Heart right ventricle (tissue), 16 donors: ENCODE measurements around the gene PEX14. TPM values are rescaled to one million over a fixed set of nuclear protein-coding genes. Genes with fewer than 3 reads are reported as not detected.

Experiments
- ATAC-seq, 8 donors: fragments of 200-7000 bp; cut with Tn5 transposase; one replicate each; pipeline ENCODE4 v1.9.1; 2020; ENCODE audit warnings: mild to moderate bottlenecking in 8 of 8, moderate library complexity in 8 of 8, moderate number of reproducible peaks in 1 of 8
- DNase-seq, 2 donors: peaks; one replicate each; pipeline ENCODE4 v3.0.0-alpha.2; 2020
- H3K27ac ChIP-seq, 10 donors: fragments of 200-600 bp; sonication (generic) in 2 of 10; one replicate each; pipeline versions ENCODE4 v1.5.0 to v1.8.0; 2020 to 2022; ENCODE audit warnings: mild to moderate bottlenecking in 3 of 10
- H3K27me3 ChIP-seq, 7 donors: fragments of 200-600 bp; one replicate each; pipeline ENCODE4 v1.8.0; 2021 to 2022; ENCODE audit warnings: mild to moderate bottlenecking in 2 of 7
- H3K36me3 ChIP-seq, 9 donors: fragments of 200-600 bp; sonication (generic) in 1 of 9; one replicate each; pipeline versions ENCODE4 v1.5.0 to v1.8.0; 2020 to 2022; ENCODE audit warnings: mild to moderate bottlenecking in 2 of 9
- H3K4me1 ChIP-seq, 9 donors: fragments of 200-600 bp; sonication (generic) in 1 of 9; one replicate each; pipeline versions ENCODE4 v1.5.0 to v1.8.0; 2020 to 2022; ENCODE audit warnings: mild to moderate bottlenecking in 4 of 9
- H3K4me3 ChIP-seq, 10 donors: fragments of 200-600 bp; sonication (generic) in 2 of 10; one replicate each; pipeline versions ENCODE4 v1.5.0 to v1.8.0; 2020 to 2022; ENCODE audit warnings: mild to moderate bottlenecking in 7 of 10, moderate library complexity in 2 of 10
- H3K9me3 ChIP-seq, 11 donors: fragments of 200-600 bp in 10 of 11; sonication (generic) in 2 of 11; one replicate each; pipeline versions ENCODE4 v1.5.0 to v1.8.0; 2013 to 2022; ENCODE audit warnings: mild to moderate bottlenecking in 2 of 11, control low read depth in 1 of 11, moderate library complexity in 1 of 11
- WGBS, 2 donors: extraction: QIAGEN DNeasy Blood & Tissue Kit; methylation state at CpG; one replicate each; pipeline ENCODE4 v1.1.7; 2013; ENCODE audit warnings: inconsistent platforms in 1 of 2; 5-methylcytosine and 5-hydroxymethylcytosine counted together
- intact Hi-C, 10 donors: fragments of 100-400 bp; cut with DNase I; formaldehyde crosslinking; loops; one replicate each; pipeline versions ENCODE4 v1.11.1 to v1.14.2; 2022
- polyA plus RNA-seq, 2 donors: library from polyadenylated mRNA; stranded (reverse); fragments of 200-250 nt; gene quantifications; one replicate each; pipeline ENCODE4 v1.2.3, GENCODE V29; 2013
- total RNA-seq, 10 donors: library from RNA; stranded (reverse); fragmentation: NEBNext Ultra II Directional in 3 of 10; extraction: Animal tissue kit (Norgen Biotek cat#: 25700) in 3 of 10; gene quantifications; one replicate each; pipeline versions ENCODE4 v1.2.1 to v1.2.4, GENCODE V29; 2021 to 2023
- TF ChIP-seq, protein P1 (sequence below), 9 donors: fragments of 200-600 bp; sonication (generic) in 2 of 9; IDR thresholded peaks; one replicate each; pipeline versions ENCODE4 v1.5.0 to v1.8.0; 2021 to 2022; ENCODE audit warnings: antibody characterized with exemption in 9 of 9, mild to moderate bottlenecking in 5 of 9, moderate library complexity in 1 of 9
- donor health status: Arrhythmogenic right ventricular cardiomyopathy.
- donor health status: ischemic (EF 13 %, LVEDD 7.1; RV severe dilation, severe dysfunction).
- donor health status: healthy with polysubstance abuse.
- donor health status: DM: no; HTN: yes; CAD: no.
- donor health status: DM: no; HTN: no; CAD: no.
- donor health status: ischemic (EF 25% LVEDD 6.9; RV normal size, moderate dysfunction).
- donor health status: ischemic (EF 25% LVEDD 5.7; RV mildly dilated, moderate dysfunction).
- donor health status: healthy.
- donor health status: DM: yes; HTN: yes; CAD: no.
- donor health status: Ischemic cardiomyopathy.
- donor health status: ischemic (EF 35%, LVEDD 5.7; RV mildly dilated, moderate dysfunction).
- donor health status: nonischemic (EF 11% LVEDD 7.7; RV severe dilation, severe dysfunction).
- donor health status: DM: yes; HTN: yes; CAD: no.
- donor health status: PGD.
- donor health status: ischemic (EF 29% LVEDD 5.4; RV normal size, mild dysfunction).
- donor health status: nonischemic (EF 23%, LVEDD 6.1; RV moderate dilation, normal function).

PEX14 gene
- total and polyA plus RNA-seq, 12 donors, result 17.1 to 31.9 (median 21.1) TPM

DNA sequence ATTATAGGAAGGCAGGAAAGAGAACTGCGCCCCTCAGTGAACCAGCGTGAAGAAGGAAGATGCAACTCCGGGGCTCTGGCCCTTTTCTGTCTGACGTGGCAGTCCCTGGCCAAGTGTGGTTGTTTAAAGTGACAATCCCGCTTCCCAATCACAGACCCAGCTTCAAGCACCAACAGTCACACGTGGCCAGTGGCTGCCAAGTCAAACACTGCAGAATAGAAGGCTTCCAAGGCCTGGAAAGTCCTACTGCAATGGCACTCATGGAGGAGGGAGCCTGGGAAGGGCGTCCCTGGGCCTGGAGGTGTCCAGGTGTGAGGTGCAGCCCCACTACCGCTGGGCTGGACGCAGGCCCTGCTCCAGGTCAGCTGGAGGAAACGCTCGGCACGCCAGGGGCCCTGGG, 177.9 kb downstream of the PEX14 start:
- DNase-seq (no peak), ATAC-seq (no peak)
- WGBS, 2 donors, result 61 to 67% methylated on average over 12 of the region's 12 CpGs
- Histone ChIP-seq H3K9me3 (no peaks in the 10 kb centered on the region), H3K4me3 (no peak overlapping the region), H3K36me3 (peaks cover 0 to 92% (median 9%) of the 10 kb centered on the region in 9 donors), H3K4me1 (peaks cover 0 to 10% (median 0%) of the 10 kb centered on the region in 9 donors), H3K27ac (no peak overlapping the region), H3K27me3 (no peaks in the 10 kb centered on the region)
- intact Hi-C loops, result loop anchor here in 2 of 10 donors (1.0 to 10.0 kb wide), 2 partner anchors 48 to 212 kb away; no protein-coding TSS in a partner anchor
- TF ChIP-seq, protein P1, sequence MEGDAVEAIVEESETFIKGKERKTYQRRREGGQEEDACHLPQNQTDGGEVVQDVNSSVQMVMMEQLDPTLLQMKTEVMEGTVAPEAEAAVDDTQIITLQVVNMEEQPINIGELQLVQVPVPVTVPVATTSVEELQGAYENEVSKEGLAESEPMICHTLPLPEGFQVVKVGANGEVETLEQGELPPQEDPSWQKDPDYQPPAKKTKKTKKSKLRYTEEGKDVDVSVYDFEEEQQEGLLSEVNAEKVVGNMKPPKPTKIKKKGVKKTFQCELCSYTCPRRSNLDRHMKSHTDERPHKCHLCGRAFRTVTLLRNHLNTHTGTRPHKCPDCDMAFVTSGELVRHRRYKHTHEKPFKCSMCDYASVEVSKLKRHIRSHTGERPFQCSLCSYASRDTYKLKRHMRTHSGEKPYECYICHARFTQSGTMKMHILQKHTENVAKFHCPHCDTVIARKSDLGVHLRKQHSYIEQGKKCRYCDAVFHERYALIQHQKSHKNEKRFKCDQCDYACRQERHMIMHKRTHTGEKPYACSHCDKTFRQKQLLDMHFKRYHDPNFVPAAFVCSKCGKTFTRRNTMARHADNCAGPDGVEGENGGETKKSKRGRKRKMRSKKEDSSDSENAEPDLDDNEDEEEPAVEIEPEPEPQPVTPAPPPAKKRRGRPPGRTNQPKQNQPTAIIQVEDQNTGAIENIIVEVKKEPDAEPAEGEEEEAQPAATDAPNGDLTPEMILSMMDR (IDR thresholded peaks at IDR 0.05), result no peak

GRCh38 chr1:10653370-10654125, 178.8 kb downstream of the PEX14 start:
- ATAC-seq, result peak in 2 of 8 donors; percentile 23 to 33
- H3K4me1 ChIP-seq, result peaks cover 0 to 10% (median 0%) of the 10 kb centered on the region in 9 donors
- TF ChIP-seq, protein P1 (IDR thresholded peaks at IDR 0.05), result no peak
- H3K9me3 ChIP-seq, result no peaks in the 10 kb centered on the region
- DNase-seq, result no peak
- H3K4me3 ChIP-seq, result no peak overlapping the region
- intact Hi-C loops, result loop anchor here in 2 of 10 donors (1.0 to 10.0 kb wide), 2 partner anchors 47 to 211 kb away; no protein-coding TSS in a partner anchor
- WGBS, 2 donors, result 84 to 85% methylated on average over 41 of the region's 41 CpGs
- H3K36me3 ChIP-seq, result peaks cover 0 to 90% (median 11%) of the 10 kb centered on the region in 9 donors
- H3K27me3 ChIP-seq, result no peaks in the 10 kb centered on the region
- H3K27ac ChIP-seq, result peak overlapping the region in 1 of 10 donors; percentile 19

GRCh38 chr1:10655002-10655401, 180.3 kb downstream of the PEX14 start:
- no peaks in the 10 kb centered on the region for H3K27me3 ChIP-seq
- DNase-seq (no peak), ATAC-seq (no peak)
- 65 to 76% methylated on average over 10 of the region's 10 CpGs for WGBS, 2 donors
- no peak overlapping the region for H3K4me3 ChIP-seq
- H3K9me3 ChIP-seq, result no peaks in the 10 kb centered on the region
- peaks cover 0 to 10% (median 0%) of the 10 kb centered on the region in 9 donors for H3K4me1 ChIP-seq
- intact Hi-C loops, result loop anchor here in 1 of 10 donors (10.0 kb wide), 1 partner anchor 210 kb away; no protein-coding TSS in a partner anchor
- peaks cover 0 to 92% (median 20%) of the 10 kb centered on the region in 9 donors for H3K36me3 ChIP-seq
- TF ChIP-seq, protein P1 (IDR thresholded peaks at IDR 0.05), result no peak
- no peak overlapping the region for H3K27ac ChIP-seq

GRCh38 chr1:10656431-10656830, 181.7 kb downstream of the PEX14 start:
- no peak for DNase-seq
- intact Hi-C loops, result loop anchor here in 1 of 10 donors (10.0 kb wide), 1 partner anchor 208 kb away; no protein-coding TSS in a partner anchor
- H3K27ac ChIP-seq, result no peak overlapping the region
- TF ChIP-seq, protein P1 (IDR thresholded peaks at IDR 0.05), result no peak
- no peak for ATAC-seq
- no peaks in the 10 kb centered on the region for H3K27me3 ChIP-seq
- peaks cover 0 to 10% (median 0%) of the 10 kb centered on the region in 9 donors for H3K4me1 ChIP-seq
- H3K36me3 ChIP-seq, result peaks cover 0 to 83% (median 16%) of the 10 kb centered on the region in 9 donors
- no peaks in the 10 kb centered on the region for H3K9me3 ChIP-seq
- WGBS, 2 donors, result 81 to 82% methylated on average over 15 of the region's 15 CpGs
- no peak overlapping the region for H3K4me3 ChIP-seq
